DOHH2 (cell line): Measurements from ENCODE around the gene LAPTM5.

Experiments used
- H3F3A ChIP-seq: fragments of 200-600 bp; sonication (generic), shearing (Covaris generic); 2 replicates; pipeline ENCODE4 v1.6.0; 2016; ENCODE audit warnings: antibody characterized with exemption, mild to moderate bottlenecking; ENCODE audit not compliant: control insufficient read depth, insufficient read depth
- H3K27ac ChIP-seq: fragments of 200-600 bp; sonication (generic); 2 replicates; pipeline ENCODE4 v1.5.1; 2014; ENCODE audit warnings: low read depth, mild to moderate bottlenecking, low read length, moderate library complexity
- H3K27me3 ChIP-seq: fragments of 200-600 bp; sonication (generic); 2 replicates; pipeline ENCODE4 v1.6.1; 2014; ENCODE audit warnings: mild to moderate bottlenecking, low read length, mixed read lengths; ENCODE audit not compliant: control insufficient read depth
- H3K36me3 ChIP-seq: fragments of 200-600 bp; sonication (generic); 2 replicates; pipeline ENCODE4 v1.6.1; 2014; ENCODE audit warnings: mild to moderate bottlenecking, low read length, moderate library complexity, mixed read lengths; ENCODE audit not compliant: control insufficient read depth
- H3K4me1 ChIP-seq: fragments of 200-600 bp; sonication (generic); 2 replicates; pipeline ENCODE4 v1.6.1; 2014; ENCODE audit warnings: mild to moderate bottlenecking, low read length, mixed read lengths; ENCODE audit not compliant: control insufficient read depth
- H3K4me2 ChIP-seq: fragments of 200-600 bp; sonication (generic); 2 replicates; pipeline ENCODE4 v1.6.0; 2014; ENCODE audit warnings: mild to moderate bottlenecking, low read length, moderate library complexity
- H3K4me3 ChIP-seq: fragments of 200-600 bp; sonication (generic); 2 replicates; pipeline ENCODE4 v1.5.1; 2014; ENCODE audit warnings: mild to moderate bottlenecking, low read length, mixed read lengths
- H3K79me2 ChIP-seq: fragments of 200-600 bp; sonication (generic); 2 replicates; pipeline ENCODE4 v1.6.1; 2014; ENCODE audit warnings: mild to moderate bottlenecking, low read length, mixed read lengths; ENCODE audit not compliant: control insufficient read depth
- H3K9me2 ChIP-seq: fragments of 200-600 bp; sonication (generic); replicated peaks from 2 replicates; pipeline ENCODE4 v1.6.1; 2014; ENCODE audit warnings: mild to moderate bottlenecking, low read length, mixed read lengths; ENCODE audit not compliant: control insufficient read depth
- H3K9me3 ChIP-seq: fragments of 200-600 bp; sonication (generic); 2 replicates; pipeline ENCODE4 v1.6.1; 2014; ENCODE audit warnings: antibody characterized with exemption, low read length, mixed read lengths; ENCODE audit not compliant: control insufficient read depth, insufficient read depth
- H4K20me1 ChIP-seq: fragments of 200-600 bp; sonication (generic); 2 replicates; pipeline ENCODE4 v1.6.0; 2014; ENCODE audit warnings: low read depth, mild to moderate bottlenecking, antibody characterized with exemption, low read length, moderate library complexity; ENCODE audit not compliant: control insufficient read depth, insufficient read depth
- EZH2phosphoT487 ChIP-seq: fragments of 200-600 bp; sonication (generic); IDR thresholded peaks from 2 replicates; pipeline ENCODE4 v1.6.1; 2017; ENCODE audit warnings: borderline replicate concordance, mild to moderate bottlenecking, antibody characterized with exemption, low read length, moderate library complexity, mixed read lengths
- TF ChIP-seq, protein P1 (sequence below): fragments of 200-600 bp; sonication (generic); IDR thresholded peaks from one replicate; pipeline ENCODE4 v1.5.1; 2014; ENCODE audit warnings: antibody characterized with exemption, mild to moderate bottlenecking, low read depth, low read length; ENCODE audit not compliant: poor library complexity, severe bottlenecking

Gene LAPTM5

DNA sequence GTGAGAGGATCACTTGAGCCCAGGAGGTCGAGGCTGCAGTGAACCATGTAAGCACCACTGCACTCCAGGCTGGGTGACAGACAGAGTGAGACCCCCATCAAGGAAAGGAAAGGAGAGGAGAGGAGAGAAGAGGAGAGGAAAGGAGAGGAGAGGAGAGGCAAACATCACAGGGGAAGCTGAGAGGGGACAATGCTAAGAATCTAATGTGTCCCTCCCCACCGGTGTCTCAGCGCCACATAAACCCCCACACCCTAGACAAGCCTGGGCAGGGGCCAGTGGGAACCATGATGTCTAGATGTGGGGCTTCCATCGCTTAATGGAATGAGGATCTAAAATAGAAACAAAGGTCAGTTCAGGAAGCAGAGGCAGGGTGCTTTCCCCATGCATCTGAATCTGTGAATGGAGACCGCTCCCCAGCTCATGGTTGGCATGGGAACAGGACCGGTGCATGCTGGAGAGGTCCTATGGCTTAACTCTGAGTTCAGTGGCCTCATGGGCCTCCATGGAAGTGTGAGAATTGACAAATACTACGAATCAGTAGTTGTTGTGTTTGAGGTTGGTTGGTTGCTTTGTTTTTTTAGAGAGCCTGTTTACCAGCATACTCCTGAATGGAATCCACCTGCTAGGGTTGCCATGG lies 16.3 kb upstream of the LAPTM5 start:
- Histone ChIP-seq H3K9me2 (no peaks in the 10 kb centered on the region), H3K9me3 (no peaks in the 10 kb centered on the region), H3K4me2 (no peak overlapping the region), H3K36me3 (no peaks in the 10 kb centered on the region), H3K4me1 (peaks cover 34% of the 10 kb centered on the region), H3K4me3 (no peak overlapping the region), H4K20me1 (no peaks in the 10 kb centered on the region), H3K27ac (no peak overlapping the region), H3F3A (no peaks in the 10 kb centered on the region), H3K79me2 (no peaks in the 10 kb centered on the region), H3K27me3 (peaks cover 7% of the 10 kb centered on the region; the same call in 1 of the 2 replicates)
- no peak for TF ChIP-seq EZH2phosphoT487
- TF ChIP-seq, protein P1, sequence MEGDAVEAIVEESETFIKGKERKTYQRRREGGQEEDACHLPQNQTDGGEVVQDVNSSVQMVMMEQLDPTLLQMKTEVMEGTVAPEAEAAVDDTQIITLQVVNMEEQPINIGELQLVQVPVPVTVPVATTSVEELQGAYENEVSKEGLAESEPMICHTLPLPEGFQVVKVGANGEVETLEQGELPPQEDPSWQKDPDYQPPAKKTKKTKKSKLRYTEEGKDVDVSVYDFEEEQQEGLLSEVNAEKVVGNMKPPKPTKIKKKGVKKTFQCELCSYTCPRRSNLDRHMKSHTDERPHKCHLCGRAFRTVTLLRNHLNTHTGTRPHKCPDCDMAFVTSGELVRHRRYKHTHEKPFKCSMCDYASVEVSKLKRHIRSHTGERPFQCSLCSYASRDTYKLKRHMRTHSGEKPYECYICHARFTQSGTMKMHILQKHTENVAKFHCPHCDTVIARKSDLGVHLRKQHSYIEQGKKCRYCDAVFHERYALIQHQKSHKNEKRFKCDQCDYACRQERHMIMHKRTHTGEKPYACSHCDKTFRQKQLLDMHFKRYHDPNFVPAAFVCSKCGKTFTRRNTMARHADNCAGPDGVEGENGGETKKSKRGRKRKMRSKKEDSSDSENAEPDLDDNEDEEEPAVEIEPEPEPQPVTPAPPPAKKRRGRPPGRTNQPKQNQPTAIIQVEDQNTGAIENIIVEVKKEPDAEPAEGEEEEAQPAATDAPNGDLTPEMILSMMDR, result no peak

DNA sequence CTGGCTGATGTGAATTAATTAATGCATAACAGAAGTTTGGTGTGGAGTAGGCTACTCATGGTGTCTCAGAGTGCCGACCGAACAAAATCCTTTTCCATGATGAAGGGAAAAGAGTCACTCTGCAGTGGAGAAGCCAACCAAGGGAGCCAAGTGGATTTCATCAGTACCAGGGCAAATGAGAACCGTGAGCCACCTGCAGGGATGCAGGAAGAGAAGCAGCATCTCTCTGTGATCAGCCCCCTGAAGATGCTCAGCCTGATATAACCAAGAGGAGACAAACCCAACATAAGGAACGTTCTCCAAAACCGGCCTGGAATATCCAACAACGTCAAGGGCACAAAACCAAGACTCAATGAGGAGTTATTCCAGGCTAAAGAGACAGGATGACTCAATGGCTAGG lies 13.4 kb upstream of the LAPTM5 start:
- TF ChIP-seq EZH2phosphoT487, result no peak
- Histone ChIP-seq H3F3A (no peaks in the 10 kb centered on the region), H3K9me2 (no peaks in the 10 kb centered on the region), H4K20me1 (no peaks in the 10 kb centered on the region), H3K36me3 (no peaks in the 10 kb centered on the region), H3K27me3 (peaks cover 7% of the 10 kb centered on the region; the same call in 1 of the 2 replicates), H3K27ac (no peak overlapping the region), H3K4me3 (no peak overlapping the region), H3K4me1 (peaks cover 20% of the 10 kb centered on the region), H3K4me2 (no peak overlapping the region), H3K9me3 (no peaks in the 10 kb centered on the region), H3K79me2 (no peaks in the 10 kb centered on the region)

DNA sequence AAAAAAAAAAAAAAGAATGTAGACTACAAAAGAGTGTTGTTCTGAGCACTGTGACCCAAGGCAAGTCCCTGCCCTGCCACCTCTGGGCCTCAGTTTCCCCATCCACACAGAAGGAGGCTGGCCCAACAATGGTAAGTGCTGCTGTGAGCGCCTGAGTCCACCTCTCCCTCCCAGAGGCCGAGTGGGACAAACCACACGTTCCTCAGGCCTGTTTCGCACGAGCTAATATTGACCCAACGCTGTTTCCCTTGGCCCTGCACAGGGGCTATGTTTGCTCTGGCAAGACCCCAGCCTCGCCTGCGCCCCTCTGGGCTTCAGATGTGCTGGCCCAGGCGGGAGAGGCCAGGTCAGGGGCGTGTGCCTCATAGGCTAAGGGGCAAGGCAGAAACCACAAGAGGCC lies 12.6 kb upstream of the LAPTM5 start:
- no peak overlapping the region for H3K4me3 ChIP-seq
- H3K79me2 ChIP-seq, result no peaks in the 10 kb centered on the region
- no peaks in the 10 kb centered on the region for H4K20me1 ChIP-seq
- no peak overlapping the region for H3K27ac ChIP-seq
- H3K27me3 ChIP-seq, result peaks cover 7% of the 10 kb centered on the region; the same call in 1 of the 2 replicates
- no peaks in the 10 kb centered on the region for H3K36me3 ChIP-seq
- TF ChIP-seq EZH2phosphoT487, result no peak
- TF ChIP-seq, protein P1, result no peak
- no peak overlapping the region for H3K4me2 ChIP-seq
- no peaks in the 10 kb centered on the region for H3K9me3 ChIP-seq
- H3F3A ChIP-seq, result no peaks in the 10 kb centered on the region
- peaks cover 17% of the 10 kb centered on the region for H3K4me1 ChIP-seq
- H3K9me2 ChIP-seq, result no peaks in the 10 kb centered on the region

DNA sequence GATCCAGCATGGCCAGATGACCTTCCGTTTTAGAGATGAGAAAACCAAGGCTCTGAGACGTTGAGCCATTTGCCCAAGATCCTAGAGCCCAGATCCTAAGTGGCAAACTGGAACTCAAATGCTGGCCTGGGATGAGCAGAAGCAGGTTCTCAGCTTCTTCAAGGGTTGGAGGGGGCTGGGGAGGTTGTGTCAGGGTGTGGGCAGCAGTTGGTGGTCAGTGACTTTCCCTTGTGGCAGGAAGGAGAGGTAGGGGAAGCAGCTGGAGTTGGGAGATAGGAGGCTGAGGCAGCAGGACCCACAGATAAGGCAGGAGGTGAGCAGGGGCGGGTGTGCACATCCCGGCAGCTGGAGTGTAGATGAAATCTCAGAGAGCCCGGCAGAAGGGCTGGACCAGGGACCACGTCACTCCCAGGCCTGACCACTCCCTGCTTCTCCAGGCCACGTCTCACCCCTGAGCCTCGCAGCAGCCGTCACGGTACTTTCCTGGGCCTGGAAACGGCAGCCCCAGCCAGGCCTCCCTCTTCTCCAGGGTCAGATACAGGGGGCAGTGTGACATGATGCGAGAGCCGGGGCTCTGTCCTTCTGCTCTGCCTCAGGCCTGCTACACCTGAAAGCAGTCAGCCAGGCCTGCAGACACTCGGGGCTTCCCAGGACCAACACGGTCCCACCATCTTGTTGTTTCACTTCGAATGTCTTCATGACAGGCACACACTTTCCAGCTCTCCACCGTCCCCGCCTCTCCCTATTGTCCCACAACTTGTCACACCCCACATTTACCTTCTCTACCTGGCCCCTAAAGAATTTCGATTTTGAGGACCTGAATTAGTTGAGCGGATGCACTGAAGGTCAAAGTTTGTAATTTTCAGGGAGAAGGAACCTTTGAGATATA lies 11.5 kb upstream of the LAPTM5 start:
- Histone ChIP-seq H3K9me3 (no peaks in the 10 kb centered on the region), H4K20me1 (no peaks in the 10 kb centered on the region), H3K27me3 (peaks cover 4% of the 10 kb centered on the region; the same call in 1 of the 2 replicates), H3K9me2 (no peaks in the 10 kb centered on the region), H3K79me2 (no peaks in the 10 kb centered on the region), H3K4me2 (no peak overlapping the region), H3F3A (no peaks in the 10 kb centered on the region), H3K4me1 (peaks cover 12% of the 10 kb centered on the region), H3K4me3 (no peak overlapping the region), H3K36me3 (no peaks in the 10 kb centered on the region), H3K27ac (no peak overlapping the region)
- TF ChIP-seq, protein P1, result no peak
- TF ChIP-seq EZH2phosphoT487, result no peak
